ENCODE measurements around the gene ATXN1.

- no peak for TF ChIP-seq POLR2A (IDR thresholded peaks at IDR 0.05; ENCODE audit: low read length)
- no peak for TF ChIP-seq GATA1 (IDR thresholded peaks at IDR 0.05; ENCODE audit: low read depth, low read length)
Measured at GRCh38 chr6:16313732-16314131, 447.5 kb downstream of the ATXN1 start.
